ENCODE data around the gene NSMF. TPM values are rescaled to one million over a fixed set of nuclear protein-coding genes. Genes with fewer than 3 reads are reported as not detected.

The NSMF gene
- total RNA-seq, 1 donor from 2014 or later: 35.1 TPM

GRCh38 chr9:137459601-137460362 lies 648 bp upstream of the NSMF start:
- intact Hi-C loops (cut with DNase I): no loop called here
- Histone ChIP-seq H3K27ac (peak overlapping the region; percentile 82), H3K27me3 (no peaks in the 10 kb centered on the region), H3K36me3 (no peaks in the 10 kb centered on the region), H3K4me1 (peaks cover 30% of the 10 kb centered on the region), H3K9me3 (no peaks in the 10 kb centered on the region), H3K4me3 (peak overlapping the region; percentile 83 to 86)
- no peak for DNase-seq (ENCODE audit: extremely low spot score in 2 of 2)
- TF ChIP-seq POLR2AphosphoS5 (IDR thresholded peaks at IDR 0.05; ENCODE audit: insufficient read depth in 1 of 2, low read depth in 1 of 2) (no peak), CTCF (IDR thresholded peaks at IDR 0.05) (no peak), POLR2A (IDR thresholded peaks at IDR 0.05) (no peak)

GRCh38 chr9:137458194-137459151 lies 661 bp downstream of the NSMF start:
- DNase-seq (ENCODE audit: extremely low spot score in 2 of 2): no peak
- TF ChIP-seq CTCF (IDR thresholded peaks at IDR 0.05): no peak
- TF ChIP-seq POLR2A (IDR thresholded peaks at IDR 0.05): no peak
- peak in 1 of 2 donors; percentile 19 for TF ChIP-seq POLR2AphosphoS5 (IDR thresholded peaks at IDR 0.05; ENCODE audit: insufficient read depth in 1 of 2, low read depth in 1 of 2)
- H3K36me3 ChIP-seq: no peaks in the 10 kb centered on the region
- peak overlapping the region; percentile 65 for H3K27ac ChIP-seq
- H3K4me3 ChIP-seq: peak overlapping the region; percentile 83 to 86
- intact Hi-C loops (cut with DNase I): no loop called here
- no peaks in the 10 kb centered on the region for H3K9me3 ChIP-seq
- H3K27me3 ChIP-seq: no peaks in the 10 kb centered on the region
- H3K4me1 ChIP-seq: peaks cover 39% of the 10 kb centered on the region

GRCh38 chr9:137457406-137458193 lies 1.5 kb downstream of the NSMF start:
- peaks cover 43% of the 10 kb centered on the region for H3K4me1 ChIP-seq
- intact Hi-C loops (cut with DNase I): no loop called here
- peak overlapping the region; percentile 83 to 86 for H3K4me3 ChIP-seq
- peak overlapping the region; percentile 65 for H3K27ac ChIP-seq
- no peaks in the 10 kb centered on the region for H3K27me3 ChIP-seq
- TF ChIP-seq POLR2A (IDR thresholded peaks at IDR 0.05): no peak
- no peak for TF ChIP-seq POLR2AphosphoS5 (IDR thresholded peaks at IDR 0.05; ENCODE audit: insufficient read depth in 1 of 2, low read depth in 1 of 2)
- no peak for TF ChIP-seq CTCF (IDR thresholded peaks at IDR 0.05)
- H3K36me3 ChIP-seq: no peaks in the 10 kb centered on the region
- no peaks in the 10 kb centered on the region for H3K9me3 ChIP-seq
- DNase-seq (ENCODE audit: extremely low spot score in 2 of 2): no peak

DNA sequence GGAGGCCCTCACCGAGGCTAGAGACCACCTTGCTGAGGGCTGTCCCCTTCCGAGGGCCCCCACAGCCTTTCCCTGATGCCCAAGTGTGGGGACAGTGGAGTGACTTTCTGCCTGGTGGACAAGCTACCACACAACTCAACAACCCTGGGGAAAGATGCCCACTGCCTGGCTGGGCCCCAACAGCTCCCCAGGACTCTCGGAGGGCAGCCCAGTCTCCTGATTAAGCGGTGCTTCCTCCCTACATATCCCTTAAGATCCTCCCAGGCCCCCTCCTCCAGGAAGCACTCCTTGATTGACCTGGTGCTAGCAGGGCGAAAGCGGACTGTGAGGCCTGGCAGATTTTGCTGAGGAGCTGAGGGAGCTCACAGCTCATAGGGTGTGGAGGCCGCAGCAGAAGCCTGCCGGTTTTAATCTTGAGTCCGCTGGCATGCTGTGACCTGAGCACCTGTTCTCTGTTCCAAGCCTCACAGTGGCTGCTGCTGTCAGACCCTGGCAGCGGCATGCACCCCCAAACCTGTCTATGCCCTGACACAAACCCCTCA lies 2.2 kb downstream of the NSMF start:
- H3K4me3 ChIP-seq: no peak overlapping the region
- peaks cover 43% of the 10 kb centered on the region for H3K4me1 ChIP-seq
- intact Hi-C loops (cut with DNase I): no loop called here
- H3K27ac ChIP-seq: no peak overlapping the region
- no peaks in the 10 kb centered on the region for H3K9me3 ChIP-seq
- H3K27me3 ChIP-seq: no peaks in the 10 kb centered on the region
- no peak for TF ChIP-seq POLR2A (IDR thresholded peaks at IDR 0.05)
- no peak for TF ChIP-seq CTCF (IDR thresholded peaks at IDR 0.05)
- TF ChIP-seq POLR2AphosphoS5 (IDR thresholded peaks at IDR 0.05; ENCODE audit: insufficient read depth in 1 of 2, low read depth in 1 of 2): no peak
- no peak for DNase-seq (ENCODE audit: extremely low spot score in 2 of 2)
- H3K36me3 ChIP-seq: no peaks in the 10 kb centered on the region
